Measurements from ENCODE around the gene CD48.

DNA sequence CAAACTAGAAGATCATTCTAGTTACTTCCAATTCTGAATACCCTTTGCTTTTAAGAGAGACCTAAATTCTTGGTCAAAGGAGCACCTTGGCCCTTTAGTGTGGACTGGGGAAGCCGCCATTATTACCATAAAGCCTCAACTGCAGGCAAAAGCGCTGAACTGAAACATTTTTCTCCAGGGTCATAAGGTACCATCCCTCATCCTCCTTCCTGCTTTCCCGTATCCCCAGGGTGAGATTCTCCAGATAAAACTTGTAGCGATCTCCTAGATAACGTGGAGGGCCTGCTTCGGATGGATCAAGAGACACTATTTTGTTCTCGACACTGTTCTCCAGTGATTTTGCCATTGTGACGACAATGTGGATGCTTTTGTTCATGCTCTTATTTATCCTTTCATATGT is 74.6 kb downstream of the CD48 start:
- TF ChIP-seq CTCF (conservative IDR thresholded peaks at IDR 0.05; ENCODE audit: low read length) (no peak), EZH2phosphoT487 (IDR thresholded peaks at IDR 0.05; ENCODE audit: borderline replicate concordance, low read depth, low read length) (no peak)

All from OCI-LY7 (cell line).